Esophagus mucosa (tissue), 1 donor: ENCODE data around the gene NSUN3. TPM values are rescaled to one million over a fixed set of nuclear protein-coding genes. Genes with fewer than 3 reads are reported as not detected.
"Not testable (repeated sequence)": the region's sequence is repeated elsewhere in the genome, so short reads cannot be mapped to it uniquely, and the experiment has no call there.

Experiments
- ATAC-seq: fragments of 200-7000 bp; cut with Tn5 transposase; one replicate; pipeline ENCODE4 v1.9.1; 2020
- total RNA-seq: library from RNA; stranded (reverse); gene quantifications from one replicate; pipeline ENCODE4 v1.2.4, GENCODE V29; 2023
- donor health status: DM: yes; HTN: yes; CAD: no.

Gene NSUN3
- 4.6 TPM for total RNA-seq

- ATAC-seq: peak; percentile 97
These were observed at the start of gene NSUN3, which contains the start of gene DHFR2 for GRCh38 chr3:94062513-94063404. Gene NSUN3 (plus strand): TSS chr3:94063061. CDS start chr3:94063127, 66 bp downstream. Gene DHFR2 (minus strand): TSS chr3:94062916. CDS start chr3:94061511, 1,405 bp downstream.

GRCh38 chr3:94015025-94015424 lies 47.8 kb upstream of the NSUN3 start:
- no peak for ATAC-seq

- no peak for ATAC-seq
These were observed 43.2 kb upstream of the NSUN3 start for GRCh38 chr3:94019659-94020058.

GRCh38 chr3:94020293-94020692 lies 42.6 kb upstream of the NSUN3 start:
- ATAC-seq: no peak

- no peak for ATAC-seq
These were observed 38.5 kb upstream of the NSUN3 start for GRCh38 chr3:94024385-94024784.

GRCh38 chr3:94026623-94027022 lies 36.2 kb upstream of the NSUN3 start:
- ATAC-seq: no peak

- peak; percentile 91 for ATAC-seq
These were observed 34.6 kb upstream of the NSUN3 start, which contains the start of gene STX19 for GRCh38 chr3:94028093-94028837. Gene STX19 (minus strand): TSS chr3:94028597. CDS start chr3:94015269, 13,328 bp downstream.

- peak; percentile 55 for ATAC-seq
These were observed 25.9 kb upstream of the NSUN3 start for GRCh38 chr3:94036909-94037507.

- ATAC-seq: no peak
These were observed 19.6 kb upstream of the NSUN3 start for GRCh38 chr3:94043285-94043684.

- not testable (repeated sequence) for ATAC-seq
These were observed 18.5 kb upstream of the NSUN3 start for GRCh38 chr3:94044100-94044936.

- ATAC-seq: no peak
These were observed 16.3 kb upstream of the NSUN3 start for GRCh38 chr3:94046533-94046932.

- ATAC-seq: no peak
These were observed 13.6 kb upstream of the NSUN3 start for GRCh38 chr3:94049267-94049666.

- no peak for ATAC-seq
These were observed 12.3 kb upstream of the NSUN3 start for GRCh38 chr3:94050546-94050945.

- ATAC-seq: no peak
These were observed 1.6 kb upstream of the NSUN3 start for GRCh38 chr3:94061297-94061696.

GRCh38 chr3:94063496-94064119 lies 747 bp downstream of the NSUN3 start:
- ATAC-seq: no peak

GRCh38 chr3:94064243-94064860 lies 1.5 kb downstream of the NSUN3 start:
- no peak for ATAC-seq

- no peak for ATAC-seq
These were observed 2.3 kb downstream of the NSUN3 start for GRCh38 chr3:94065122-94065521.

GRCh38 chr3:94065819-94066480 lies 3.1 kb downstream of the NSUN3 start:
- ATAC-seq: no peak

GRCh38 chr3:94066506-94067500 lies 3.9 kb downstream of the NSUN3 start:
- ATAC-seq: no peak
